OCI-LY7 (cell line): ENCODE data around the gene KAT6B.

Source experiments
- CTCF ChIP-seq: fragments of 200-600 bp; sonication (generic); conservative IDR thresholded peaks from 2 replicates; pipeline ENCODE4 v1.5.1; 2014; ENCODE audit warnings: mild to moderate bottlenecking, antibody characterized with exemption, low read length, moderate library complexity, mixed read lengths
- EZH2phosphoT487 ChIP-seq: fragments of 200-600 bp; sonication (generic); IDR thresholded peaks from 2 replicates; pipeline ENCODE4 v1.6.1; 2018; ENCODE audit warnings: low read depth, borderline replicate concordance, mild to moderate bottlenecking, mixed run types, antibody characterized with exemption, low read length, moderate library complexity, mixed read lengths

GRCh38 chr10:74977913-74978847 is 151.8 kb downstream of the KAT6B start:
- TF ChIP-seq CTCF (no peak), EZH2phosphoT487 (no peak)
